K562 (cell line): ENCODE measurements around the gene YPEL4. TPM values are rescaled to one million over a fixed set of nuclear protein-coding genes. Genes with fewer than 3 reads are reported as not detected.
A peak's percentile ranks its signal among the peaks of the same experiment; 100 is the strongest.

Experiments used
- BRCA1 ChIP-seq, 2 experiments: fragments of 450-650 bp in 1 of 2; sonication (generic) in 1 of 2; formaldehyde crosslinking in 1 of 2; IDR thresholded peaks; 2 replicates each; pipeline versions ENCODE4 v1.5.0 to v1.6.1; 2017 to 2020; ENCODE audit warnings: mild to moderate bottlenecking in 1 of 2, missing genetic modification reagents in 1 of 2
- BRD4 ChIP-seq: fragments of 200-600 bp; sonication (generic); IDR thresholded peaks from 2 replicates; pipeline ENCODE4 v1.6.1; 2017; ENCODE audit warnings: inconsistent platforms
- E2F8 ChIP-seq: fragments of 450-650 bp; IDR thresholded peaks from 2 replicates; pipeline ENCODE4 v1.7.1; 2018; ENCODE audit warnings: mild to moderate bottlenecking, low read depth; ENCODE audit not compliant: partially characterized antibody
- ELF2 ChIP-seq: fragments of 250-450 bp; sonication (Bioruptor Pico); IDR thresholded peaks from 2 replicates; pipeline ENCODE4 v1.5.0; 2021; ENCODE audit warnings: mild to moderate bottlenecking
- ETV6 ChIP-seq, 3 experiments: fragments of 150-350 bp in 1 of 3; sonication (generic) in 1 of 3; formaldehyde crosslinking in 1 of 3; IDR thresholded peaks; 2 replicates each; pipeline versions ENCODE4 v1.6.1 to v1.8.0; 2014 to 2022; ENCODE audit warnings: borderline replicate concordance in 2 of 3, low read depth in 2 of 3, antibody characterized with exemption in 1 of 3, low read length in 1 of 3, mild to moderate bottlenecking in 1 of 3, missing genetic modification reagents in 1 of 3
- FOXJ3 ChIP-seq: sonication (generic); formaldehyde crosslinking; IDR thresholded peaks from 2 replicates; pipeline ENCODE4 v1.4.0; 2020; ENCODE audit warnings: mild to moderate bottlenecking, missing genetic modification reagents
- FOXP1 ChIP-seq: sonication (generic); formaldehyde crosslinking; IDR thresholded peaks from 2 replicates; pipeline ENCODE4 v1.8.0; 2022; ENCODE audit warnings: mild to moderate bottlenecking, missing genetic modification reagents
- HLTF ChIP-seq: fragments of 450-650 bp; IDR thresholded peaks from 2 replicates; pipeline ENCODE4 v1.6.1; 2016
- HOMEZ ChIP-seq: fragments of 250-450 bp; sonication (Bioruptor Pico); IDR thresholded peaks from 2 replicates; pipeline ENCODE4 v1.4.0; 2020; ENCODE audit warnings: mild to moderate bottlenecking, moderate library complexity
- NFE2 ChIP-seq: IDR thresholded peaks from 2 replicates; pipeline ENCODE4 v1.6.1; 2014; ENCODE audit warnings: antibody characterized with exemption, low read depth
- RHOXF2B ChIP-seq: fragments of 250-450 bp; sonication (Bioruptor Pico); conservative IDR thresholded peaks from 2 replicates; pipeline ENCODE4 v1.5.1; 2021
- TGIF2 ChIP-seq: sonication (generic); formaldehyde crosslinking; IDR thresholded peaks from 2 replicates; pipeline ENCODE4 v1.8.1; 2022; ENCODE audit warnings: mild to moderate bottlenecking, missing genetic modification reagents, moderate library complexity
- TRIM25 ChIP-seq: fragments of 450-650 bp; IDR thresholded peaks from 2 replicates; pipeline ENCODE4 v1.7.0; 2016; ENCODE audit warnings: borderline replicate concordance
- ZFP1 ChIP-seq: fragments of 450-650 bp; formaldehyde crosslinking; IDR thresholded peaks from 2 replicates; pipeline ENCODE4 v1.4.0; 2020; ENCODE audit warnings: mild to moderate bottlenecking, mixed read lengths
- ZNF217 ChIP-seq: sonication (generic); formaldehyde crosslinking; IDR thresholded peaks from 2 replicates; pipeline ENCODE4 v1.8.0; 2022; ENCODE audit warnings: mild to moderate bottlenecking, missing genetic modification reagents
- ZNF639 ChIP-seq, 2 experiments: fragments of 200-800 bp in 1 of 2; sonication (Bioruptor generic) in 1 of 2; sonication (generic) in 1 of 2; formaldehyde crosslinking in 1 of 2; IDR thresholded peaks in 1 of 2; conservative IDR thresholded peaks in 1 of 2; 2 replicates each; pipeline versions ENCODE4 v1.5.0 to v1.6.1; 2016 to 2020; ENCODE audit warnings: missing compliant biosample characterization in 1 of 2, missing genetic modification characterization in 1 of 2, missing genetic modification reagents in 1 of 2
- polyA plus RNA-seq, 8 experiments: library from polyadenylated mRNA; depleted of rRNA in 4 of 8; stranded (reverse) in 5 of 8; unstranded in 3 of 8; fragments of >200 nt; fragmentation: Nextera tagmentation in 2 of 8; fragmentation: Illumina TruSeq in 1 of 8; extraction: Ambion mirVana in 2 of 8; extraction: Trizol in 1 of 8; gene quantifications; 2 replicates each; pipeline versions ENCODE4 v1.2.1 to v1.2.3, GENCODE V29; 2011 to 2014; ENCODE audit warnings: inconsistent platforms in 1 of 8, missing spikeins in 1 of 8
- total RNA-seq, 7 experiments: library from RNA; depleted of rRNA in 6 of 7; stranded (reverse); fragments of >200 nt in 6 of 7; fragmentation: Illumina TruSeq in 2 of 7; extraction: Trizol in 2 of 7; gene quantifications; 2 replicates each; pipeline versions ENCODE4 v1.2.1 to v1.2.3, GENCODE V29; 2011 to 2021; ENCODE audit warnings: low replicate concordance in 1 of 7
- TF ChIP-seq, protein P1 (sequence below): fragments of 450-650 bp; IDR thresholded peaks from 2 replicates; pipeline ENCODE4 v1.6.1; 2016; ENCODE audit warnings: borderline replicate concordance

Gene YPEL4
- total and polyA plus RNA-seq, 9 of the 15 experiments (the other 6 are each of a cell fraction or from before 2014, with no cell fraction given), result 0.07 to 1.4 (median 0.40) TPM; not detected in 2

- TF ChIP-seq TGIF2 (CRISPR knock-in tag) (no peak), ZFP1 (no peak), FOXP1 (peak; percentile 75), ZNF217 (no peak), BRCA1 (IDR thresholded peaks at IDR 0.05) (no peak), BRCA1 (CRISPR knock-in tag; IDR thresholded peaks at IDR 0.05) (no peak), ELF2 (CRISPR knock-in tag) (peak; percentile 65; the same call in 1 of the 2 replicates), HOMEZ (CRISPR knock-in tag) (no peak), HLTF (no peak), E2F8 (no peak), FOXJ3 (no peak), ETV6 (IDR thresholded peaks at IDR 0.05; ENCODE audit: borderline replicate concordance in 1 of 2, low read depth in 2 of 2, low read length in 1 of 2) (no peak; a peak in 1 of 4 replicates), ETV6 (CRISPR knock-in tag; IDR thresholded peaks at IDR 0.05; ENCODE audit: borderline replicate concordance) (no peak), NFE2 (no peak), ZNF639 (CRISPR knock-in tag; conservative IDR thresholded peaks at IDR 0.05 in 1 of 2, IDR thresholded peaks at IDR 0.05 in 1 of 2) (peak in 1 of 2 experiments; percentile 100; a peak in 2 of 4 replicates), RHOXF2B (CRISPR knock-in tag) (no peak), BRD4 (no peak), TRIM25 (no peak)
- TF ChIP-seq, protein P1, sequence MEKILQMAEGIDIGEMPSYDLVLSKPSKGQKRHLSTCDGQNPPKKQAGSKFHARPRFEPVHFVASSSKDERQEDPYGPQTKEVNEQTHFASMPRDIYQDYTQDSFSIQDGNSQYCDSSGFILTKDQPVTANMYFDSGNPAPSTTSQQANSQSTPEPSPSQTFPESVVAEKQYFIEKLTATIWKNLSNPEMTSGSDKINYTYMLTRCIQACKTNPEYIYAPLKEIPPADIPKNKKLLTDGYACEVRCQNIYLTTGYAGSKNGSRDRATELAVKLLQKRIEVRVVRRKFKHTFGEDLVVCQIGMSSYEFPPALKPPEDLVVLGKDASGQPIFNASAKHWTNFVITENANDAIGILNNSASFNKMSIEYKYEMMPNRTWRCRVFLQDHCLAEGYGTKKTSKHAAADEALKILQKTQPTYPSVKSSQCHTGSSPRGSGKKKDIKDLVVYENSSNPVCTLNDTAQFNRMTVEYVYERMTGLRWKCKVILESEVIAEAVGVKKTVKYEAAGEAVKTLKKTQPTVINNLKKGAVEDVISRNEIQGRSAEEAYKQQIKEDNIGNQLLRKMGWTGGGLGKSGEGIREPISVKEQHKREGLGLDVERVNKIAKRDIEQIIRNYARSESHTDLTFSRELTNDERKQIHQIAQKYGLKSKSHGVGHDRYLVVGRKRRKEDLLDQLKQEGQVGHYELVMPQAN, result peak; percentile 39; the same call in 1 of the 2 replicates
Measured at GRCh38 chr11:57667736-57668433, 18.2 kb upstream of the YPEL4 start, which contains the start of gene ZDHHC5 (continued).
